ENCODE measurements around the gene NPBWR2.

Gene NPBWR2

GRCh38 chr20:64083804-64084684 is 23.3 kb downstream of the NPBWR2 start, which contains the start of gene LKAAEAR1:
TSS of gene LKAAEAR1 (minus strand) at chr20:64084398. CDS start at chr20:64084219, 179 bp downstream.
- DNase-seq = no peak

GRCh38 chr20:64083378-64083803 is 24.0 kb downstream of the NPBWR2 start:
- DNase-seq = peak; percentile 66

DNA sequence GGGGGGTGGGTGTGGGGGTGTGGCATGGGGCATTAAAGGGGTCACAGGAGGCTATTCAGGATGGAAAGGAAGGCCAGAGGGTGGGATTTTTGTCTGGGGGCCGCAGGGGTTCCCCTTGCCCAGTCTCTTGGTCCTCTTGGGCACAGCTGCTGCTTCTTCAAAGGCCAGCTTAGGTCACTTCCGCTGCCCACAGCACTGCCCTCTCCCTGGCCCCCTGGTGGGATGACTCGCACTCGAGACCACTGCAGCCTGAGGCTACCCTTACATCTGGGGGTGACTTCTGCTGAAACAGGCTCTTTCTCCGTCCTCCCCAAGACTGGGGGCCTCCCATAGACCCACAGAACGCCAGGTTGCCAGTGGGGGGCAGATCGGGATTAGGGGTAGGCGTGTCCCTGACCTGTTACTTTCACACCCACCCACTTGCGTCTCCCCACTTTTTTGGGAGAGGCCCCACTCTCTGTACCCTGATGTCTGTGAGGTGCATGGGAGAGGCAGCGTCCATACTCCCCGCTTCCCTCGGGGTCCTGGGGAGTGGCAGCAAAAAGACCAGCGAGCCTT is 24.5 kb downstream of the NPBWR2 start:
- DNase-seq = no peak

DNA sequence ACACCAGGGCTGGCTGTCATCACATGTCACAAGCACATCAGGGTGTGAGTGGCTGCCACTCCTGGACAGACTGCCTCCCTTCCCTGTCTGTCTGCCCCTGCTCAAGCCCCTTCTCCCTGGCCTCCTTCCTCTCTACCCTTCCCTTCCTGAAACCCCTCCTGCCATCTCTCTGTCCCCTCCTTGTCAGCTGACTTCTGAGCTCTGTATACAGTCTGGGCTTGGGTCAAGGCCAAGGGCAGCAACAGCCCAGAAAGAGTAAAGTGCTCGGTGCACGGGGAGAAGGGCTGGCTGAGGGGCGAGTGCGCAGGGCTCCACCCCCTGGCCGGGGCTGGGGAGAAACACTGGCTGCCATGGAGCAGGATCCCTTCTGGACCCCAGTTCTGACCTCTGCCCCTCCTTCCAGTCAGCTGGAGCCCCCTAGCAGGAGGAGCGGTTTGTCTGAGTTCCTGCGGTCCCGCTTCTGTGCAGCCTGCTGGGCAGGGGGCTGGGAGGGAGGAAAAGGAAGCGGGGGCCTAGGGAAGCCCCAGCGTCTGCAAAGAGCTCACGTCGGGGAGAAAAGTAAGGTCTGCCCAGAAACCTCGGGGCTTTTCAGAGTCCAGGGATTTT is 25.1 kb downstream of the NPBWR2 start:
- no peak for DNase-seq

- DNase-seq = no peak
Observed at GRCh38 chr20:64081624-64081964, 25.8 kb downstream of the NPBWR2 start.

- DNase-seq = no peak
Observed at GRCh38 chr20:64080813-64081623, 26.3 kb downstream of the NPBWR2 start.

- no peak for DNase-seq
Observed at GRCh38 chr20:64080013-64080812, 27.2 kb downstream of the NPBWR2 start, which contains the start of gene OPRL1. TSS of gene OPRL1 (plus strand) at chr20:64080082. CDS start at chr20:64092721, 12,639 bp downstream.

DNA sequence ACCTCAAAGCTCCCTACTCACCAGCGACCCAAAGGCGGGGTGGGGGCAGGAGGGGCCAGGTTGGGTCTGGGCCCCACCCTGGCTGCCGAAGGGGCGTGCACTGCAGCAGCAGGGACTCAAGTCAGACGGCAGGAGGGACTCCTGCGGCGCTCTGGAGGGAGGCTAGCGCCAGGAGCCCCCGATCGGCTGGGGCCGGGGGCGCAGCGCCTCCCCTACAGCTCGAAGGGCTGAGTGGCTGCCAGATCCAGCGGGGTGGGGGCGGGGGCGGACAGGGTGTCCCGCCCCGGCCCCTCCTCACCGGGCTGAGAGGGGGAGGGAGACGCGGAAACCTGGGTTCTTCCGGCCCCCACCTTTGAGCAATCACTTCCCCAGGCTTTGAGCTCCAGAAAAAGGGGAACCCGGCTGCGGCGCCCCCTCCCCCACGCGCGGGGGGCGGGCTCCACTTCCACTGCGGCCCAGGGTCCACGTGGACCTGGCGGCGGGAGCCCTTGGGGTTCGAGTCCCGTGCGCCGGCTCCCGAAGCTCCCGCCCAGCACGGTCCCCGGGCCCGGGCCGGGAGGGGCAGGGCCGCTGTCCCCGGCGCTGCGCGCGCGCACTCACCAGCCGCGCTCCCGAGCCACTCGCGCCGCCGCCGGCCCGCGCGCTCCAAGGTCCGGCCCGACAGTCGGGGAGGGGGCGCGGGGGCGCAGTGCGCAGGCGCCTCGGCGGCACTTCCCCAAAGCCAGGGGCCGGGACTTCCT is 27.9 kb downstream of the NPBWR2 start, which contains the start of gene RGS19:
Gene RGS19, minus strand, starts transcription at position 246 of the 740 bp plus-strand sequence. CDS start 2,632 bp downstream, outside the sequence.
- peak; percentile 91 for DNase-seq

- no peak for DNase-seq
Observed at GRCh38 chr20:64078934-64079272, 28.5 kb downstream of the NPBWR2 start.

- DNase-seq = peak; percentile 80
Observed at GRCh38 chr20:64077876-64078551, 29.4 kb downstream of the NPBWR2 start.

- no peak for DNase-seq
Observed at GRCh38 chr20:64077541-64077875, 29.9 kb downstream of the NPBWR2 start.

GRCh38 chr20:64077094-64077493 is 30.3 kb downstream of the NPBWR2 start:
- peak; percentile 86 for DNase-seq

GRCh38 chr20:64076061-64076997 is 31.0 kb downstream of the NPBWR2 start:
- no peak for DNase-seq

GRCh38 chr20:64075556-64075955 is 31.8 kb downstream of the NPBWR2 start:
- DNase-seq = no peak

DNA sequence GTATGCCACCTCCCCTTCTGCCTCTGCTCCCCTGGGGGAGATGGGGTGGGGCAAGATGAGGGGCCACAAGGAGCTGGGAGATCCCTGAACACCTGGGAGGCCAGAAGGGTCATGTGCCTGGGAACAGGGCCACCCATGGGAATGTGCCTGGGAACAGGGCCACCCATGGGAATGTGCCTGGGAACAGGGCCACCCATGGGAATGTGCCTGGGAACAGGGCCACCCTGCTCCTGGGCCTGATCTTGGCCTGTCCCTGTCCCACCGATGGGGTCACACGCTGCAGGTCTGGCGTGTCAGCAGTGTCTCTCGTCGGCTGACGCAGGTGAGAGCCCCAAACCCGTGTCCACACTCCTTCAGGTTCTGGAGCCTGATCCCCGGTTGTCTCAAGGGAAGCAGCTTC is 32.4 kb downstream of the NPBWR2 start:
- no peak for DNase-seq

DNA sequence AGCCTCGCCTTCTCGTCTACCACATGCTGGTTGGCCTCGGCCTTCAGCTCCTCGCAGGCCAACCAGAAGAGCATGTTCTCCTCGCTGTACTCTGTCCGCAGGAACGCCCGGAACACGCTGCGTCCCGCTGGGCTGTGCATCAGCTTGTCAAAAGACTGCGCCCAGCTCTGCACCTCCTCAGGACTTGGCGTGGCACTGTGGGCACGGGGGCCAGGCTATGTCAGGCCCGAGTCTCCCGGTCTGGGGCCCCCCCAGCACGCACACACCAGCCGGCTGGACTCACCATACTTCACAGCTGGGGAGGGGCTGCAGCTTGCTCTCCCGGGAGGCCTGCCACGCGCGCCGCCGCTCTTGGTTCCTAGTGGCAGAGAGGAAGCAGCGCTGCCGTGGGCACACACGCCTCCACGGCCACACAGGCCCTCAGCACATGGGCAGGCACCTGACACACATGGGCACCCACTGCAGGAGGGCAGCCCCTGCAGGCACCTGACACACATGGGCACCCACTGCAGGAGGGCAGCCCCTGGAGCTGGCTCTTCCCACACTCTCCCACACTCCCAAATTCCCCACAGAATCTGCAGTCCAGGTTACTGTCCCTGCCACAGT is 33.1 kb downstream of the NPBWR2 start:
- DNase-seq = no peak

GRCh38 chr20:64073476-64074183 is 33.7 kb downstream of the NPBWR2 start:
- DNase-seq = no peak

DNA sequence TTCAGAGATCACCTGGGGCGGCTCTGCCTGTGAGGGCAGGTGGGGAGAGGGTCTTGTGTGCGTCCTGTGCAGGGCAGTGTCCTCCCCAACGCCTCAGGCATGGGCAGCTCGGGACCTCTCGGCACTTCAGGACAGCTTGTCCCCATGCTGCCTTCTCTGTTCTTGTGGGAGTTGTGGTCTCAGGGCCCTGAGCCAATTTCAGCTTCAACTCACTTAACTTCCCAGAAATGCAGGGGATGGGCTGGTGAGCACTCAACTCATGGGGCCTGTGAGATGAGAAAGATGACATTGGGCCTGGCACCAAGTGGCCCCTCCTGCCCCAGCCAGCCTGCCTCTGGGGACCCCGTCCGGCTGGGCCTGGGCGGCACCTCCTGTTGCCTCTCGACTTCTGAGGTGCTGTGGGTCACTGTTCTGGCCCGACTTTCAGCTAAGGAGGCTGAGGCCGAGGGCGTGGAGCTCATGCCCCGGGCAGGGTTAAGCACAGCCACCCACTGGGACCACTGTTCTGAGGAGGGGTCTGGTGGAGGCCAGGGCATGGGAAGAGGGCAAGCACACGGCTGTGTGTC is 34.8 kb downstream of the NPBWR2 start:
- DNase-seq = peak; percentile 25

Measured in MV-4-11 (cell line).